ENCODE data around the gene PRDM10.
A peak's percentile ranks its signal among the peaks of the same experiment; 100 is the strongest.

The PRDM10 gene

DNA sequence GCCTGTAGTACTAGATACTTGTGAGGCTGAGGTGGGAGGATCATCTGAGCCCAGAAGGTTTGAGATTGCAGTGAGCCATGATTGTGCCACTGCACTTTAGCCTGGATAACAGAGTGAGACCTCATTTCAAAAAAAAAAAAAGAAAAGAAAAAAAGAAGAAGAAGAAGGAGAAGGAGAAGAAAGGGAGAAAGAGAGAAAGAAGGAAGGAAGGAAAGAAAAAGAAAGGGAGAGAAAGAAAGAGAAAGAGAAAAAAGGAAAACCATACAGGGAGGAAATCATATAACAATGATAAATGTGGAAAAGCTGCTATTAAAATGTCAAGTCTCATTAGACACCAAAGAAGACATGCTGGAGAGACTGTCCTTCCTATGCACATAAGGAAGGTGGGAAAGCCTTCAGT is 5.7 kb upstream of the PRDM10 start:
- no peak for DNase-seq

DNA sequence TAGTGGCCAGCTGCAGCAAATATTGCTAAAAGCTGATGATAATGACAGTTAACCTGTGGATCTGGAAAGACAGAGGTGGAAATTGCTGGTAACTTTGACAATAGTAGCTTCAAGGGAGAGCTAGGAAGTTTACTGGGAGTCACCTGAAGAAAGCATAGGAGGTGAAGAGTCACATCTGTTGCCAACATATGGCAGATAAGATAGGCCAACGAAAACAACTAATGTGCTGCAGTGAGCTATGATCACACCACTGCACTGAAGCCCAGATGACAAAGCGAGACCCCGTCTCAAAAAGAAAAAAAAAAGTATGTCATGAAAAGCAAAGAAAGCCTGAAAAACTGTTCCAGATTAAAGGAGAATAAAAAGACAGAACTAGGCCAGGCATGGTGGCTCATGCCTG is 4.3 kb upstream of the PRDM10 start:
- DNase-seq = no peak

DNA sequence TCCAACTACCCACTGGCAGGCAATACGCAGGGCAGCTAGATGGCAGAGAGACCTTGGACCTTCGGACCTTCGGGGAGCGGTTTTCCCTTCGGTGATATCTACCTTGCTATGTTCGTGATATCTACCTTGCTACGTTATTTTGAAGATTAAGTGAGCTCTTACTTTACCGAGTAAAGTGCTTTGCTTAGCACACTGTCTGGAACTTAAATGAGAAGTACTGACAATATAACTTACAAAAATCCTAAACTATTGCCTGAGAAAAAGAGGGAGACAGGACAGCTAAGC is 1.0 kb upstream of the PRDM10 start:
- DNase-seq = peak in 1 of 2 experiments; percentile 62

DNA sequence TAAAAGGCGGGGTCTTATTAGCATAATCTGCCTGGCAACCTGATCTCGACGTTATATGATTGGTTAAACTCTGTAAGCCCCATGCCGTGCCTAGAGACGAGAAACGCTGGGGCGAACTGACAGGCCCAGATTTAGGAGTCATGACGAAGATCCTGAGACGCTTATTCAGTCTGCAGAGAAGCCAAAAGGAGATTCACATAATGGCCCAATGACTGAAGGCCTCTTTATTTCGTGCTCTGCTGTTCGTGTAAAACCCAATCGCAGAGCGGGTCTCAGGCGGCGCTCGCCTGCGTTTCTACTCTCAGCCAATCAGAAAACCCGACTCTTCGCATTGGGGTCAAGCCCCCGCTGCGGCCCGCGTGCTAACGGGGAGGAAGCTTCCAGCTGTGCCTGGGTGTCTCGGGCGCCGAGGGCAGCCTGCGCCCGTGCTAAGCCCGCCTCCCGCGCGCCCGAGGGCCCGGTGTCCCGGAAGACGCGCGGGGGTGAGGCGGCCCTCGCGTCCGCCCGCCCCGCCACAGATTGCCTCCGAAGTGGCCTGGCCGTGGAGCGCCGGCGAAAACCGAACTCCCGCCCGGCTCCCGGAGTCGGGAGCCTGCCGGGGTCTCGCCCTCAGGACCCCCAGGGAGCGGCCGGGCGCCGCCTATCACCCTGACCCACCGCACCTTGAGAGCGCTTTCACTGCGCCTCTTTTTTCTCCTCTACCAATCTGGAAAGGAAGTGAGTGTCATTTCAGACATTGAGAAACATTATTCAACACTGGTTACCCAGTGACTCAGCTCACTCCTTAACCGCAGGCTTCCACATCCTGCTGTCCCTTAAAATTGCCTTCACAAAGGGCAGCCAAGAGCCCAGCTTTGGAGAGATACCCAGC is 446 bp upstream of the PRDM10 start:
- DNase-seq = peak; percentile 95 to 98

DNA sequence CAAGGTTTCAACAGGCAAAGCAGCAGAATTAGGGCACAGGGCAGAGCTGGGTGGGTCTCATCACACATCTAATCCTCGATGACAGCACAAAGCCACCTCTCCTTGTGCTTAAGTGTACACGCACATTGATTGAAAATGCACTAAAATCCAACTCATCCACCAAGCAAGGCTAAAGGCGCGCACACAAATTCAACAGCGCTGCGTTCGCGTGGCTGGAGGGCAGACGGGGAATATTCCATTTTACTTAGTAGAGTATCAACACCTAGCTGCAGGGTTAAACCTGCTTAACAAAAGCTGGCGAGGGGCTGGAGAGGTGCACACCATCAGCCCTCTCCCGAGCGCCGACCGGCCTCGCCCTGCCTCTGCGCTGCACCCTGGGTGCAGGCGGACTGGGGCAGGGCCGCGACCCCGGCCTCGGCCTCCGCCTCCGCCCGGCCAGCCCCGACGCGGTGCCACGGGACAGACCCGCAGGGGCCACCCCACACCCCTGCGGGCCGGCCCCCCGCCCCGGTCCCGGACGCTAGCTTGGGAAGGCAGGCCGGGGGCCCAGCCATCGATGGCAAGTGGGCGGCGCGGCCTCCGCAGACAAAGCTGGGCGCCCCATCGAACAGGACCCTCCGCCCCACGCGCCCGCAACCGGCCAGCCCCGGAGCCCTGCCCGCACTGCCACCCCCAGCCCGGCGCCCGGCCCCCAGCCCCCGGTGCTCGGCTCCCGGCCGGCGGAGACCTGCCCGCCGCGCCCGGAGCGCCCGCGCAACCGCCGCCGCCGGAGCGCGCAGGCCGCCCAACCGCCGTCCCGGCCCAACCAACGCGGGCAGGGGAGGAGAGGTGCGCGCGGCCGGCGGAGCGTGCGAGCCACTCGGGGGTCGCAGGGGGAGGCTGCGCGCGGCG is 929 bp downstream of the PRDM10 start:
- peak; percentile 3 to 24 for DNase-seq

DNA sequence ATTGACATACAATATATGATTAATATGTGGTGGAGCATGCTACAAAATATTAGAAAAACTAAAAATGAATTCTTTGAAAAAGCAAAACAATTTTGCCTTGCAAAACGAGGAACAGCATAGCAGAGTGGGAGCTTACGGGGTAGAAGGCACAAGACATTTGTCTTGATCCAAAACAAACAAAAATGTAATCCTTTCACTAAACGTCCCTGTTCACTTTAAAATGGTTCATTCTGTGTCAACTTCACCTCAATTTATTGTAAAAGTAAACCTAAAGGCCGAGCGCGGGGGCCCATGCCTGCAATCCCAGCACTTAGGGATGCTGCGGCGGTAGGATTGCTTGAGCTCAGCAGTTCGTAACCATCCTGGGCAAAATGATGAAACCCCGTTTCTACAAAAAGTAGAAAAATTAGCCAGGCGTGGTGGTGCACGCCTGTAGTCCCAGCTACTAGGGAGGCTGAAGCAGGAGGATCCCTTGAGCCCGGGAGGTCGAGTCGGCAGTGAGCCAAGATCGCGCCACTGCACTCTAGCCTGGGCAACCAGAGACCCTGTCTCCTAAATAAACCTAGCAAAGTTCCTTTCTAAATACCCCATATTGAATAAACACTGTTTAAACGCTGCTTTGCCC is 2.0 kb downstream of the PRDM10 start:
- DNase-seq = no peak

DNA sequence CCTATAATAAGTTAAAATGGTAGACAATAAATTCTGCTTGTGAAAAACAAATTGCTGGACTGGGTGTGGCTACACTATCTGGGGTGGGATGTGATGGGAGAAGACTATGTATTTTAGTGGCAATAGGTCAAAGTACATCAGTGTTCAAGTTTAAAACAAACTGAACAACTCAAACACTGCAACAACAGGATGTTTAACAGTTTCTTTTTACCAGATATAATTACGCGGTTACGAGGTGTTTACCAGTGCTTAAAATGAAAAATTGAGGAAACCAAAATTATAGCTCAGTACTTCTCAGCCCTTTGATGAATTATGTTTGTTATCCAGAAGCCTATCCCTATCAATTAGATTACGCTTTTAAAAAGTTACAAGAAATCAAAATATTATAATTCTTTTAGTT is 3.2 kb downstream of the PRDM10 start:
- no peak for DNase-seq

DNA sequence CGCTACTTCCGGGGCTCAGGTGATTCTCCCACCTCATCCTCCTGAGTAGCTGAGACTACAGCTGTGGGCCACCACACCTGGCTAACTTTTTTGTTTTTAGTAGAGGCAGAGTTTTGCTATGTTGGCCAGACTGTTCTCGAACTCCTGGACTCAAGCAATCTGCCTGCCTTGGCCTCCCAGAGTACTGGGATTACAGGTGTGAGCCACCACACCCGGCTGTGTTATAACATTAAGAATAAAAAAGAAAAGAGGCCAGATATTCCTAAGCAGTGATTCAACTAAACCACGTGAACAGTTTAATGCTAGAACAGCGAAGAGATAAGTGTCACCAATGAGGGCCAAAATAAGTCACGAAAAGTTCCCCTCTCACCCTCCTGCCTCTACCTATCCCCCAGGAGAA is 3.7 kb downstream of the PRDM10 start:
- DNase-seq = no peak

- no peak for DNase-seq
Measured at GRCh38 chr11:129998107-129998506, 4.5 kb downstream of the PRDM10 start.

- no peak for DNase-seq
Measured at GRCh38 chr11:129997513-129997912, 5.1 kb downstream of the PRDM10 start.

DNA sequence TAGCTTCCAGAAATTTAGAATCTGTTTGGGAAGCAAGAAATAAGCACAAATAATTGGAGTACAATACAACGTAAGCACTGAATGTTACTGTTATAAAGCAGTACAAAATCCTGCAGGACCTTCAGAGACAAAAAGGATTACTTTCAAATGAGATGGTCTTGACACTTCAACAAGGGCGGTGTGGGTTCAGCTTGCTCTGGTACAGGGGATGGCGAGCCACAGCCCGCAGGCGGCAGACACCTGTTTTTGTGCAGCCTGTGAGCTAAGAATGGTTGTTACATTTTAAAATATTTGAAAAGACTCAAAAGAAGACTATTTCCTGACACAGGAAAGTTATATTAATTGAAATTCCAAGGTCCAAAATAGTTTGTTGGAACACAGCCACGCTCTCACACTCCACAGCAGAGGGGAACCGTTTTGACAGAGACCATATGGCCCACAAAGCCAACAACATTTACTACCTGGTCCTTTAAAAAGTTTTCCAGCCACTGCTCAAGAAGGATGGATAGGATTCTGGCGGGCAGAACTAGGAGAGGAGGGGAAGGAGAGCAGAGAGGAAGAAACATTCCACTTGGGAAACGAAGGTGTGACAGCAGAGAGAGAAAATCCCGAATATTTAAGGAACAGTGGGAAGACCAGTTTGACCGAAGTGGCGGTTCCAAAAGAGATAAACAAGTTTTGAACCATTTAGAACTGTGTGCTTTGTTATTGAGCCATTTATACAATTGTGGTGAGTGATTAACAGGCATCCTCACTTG is 6.3 kb downstream of the PRDM10 start:
- DNase-seq = no peak

- no peak for DNase-seq
Measured at GRCh38 chr11:129995163-129995562, 7.5 kb downstream of the PRDM10 start.

DNA sequence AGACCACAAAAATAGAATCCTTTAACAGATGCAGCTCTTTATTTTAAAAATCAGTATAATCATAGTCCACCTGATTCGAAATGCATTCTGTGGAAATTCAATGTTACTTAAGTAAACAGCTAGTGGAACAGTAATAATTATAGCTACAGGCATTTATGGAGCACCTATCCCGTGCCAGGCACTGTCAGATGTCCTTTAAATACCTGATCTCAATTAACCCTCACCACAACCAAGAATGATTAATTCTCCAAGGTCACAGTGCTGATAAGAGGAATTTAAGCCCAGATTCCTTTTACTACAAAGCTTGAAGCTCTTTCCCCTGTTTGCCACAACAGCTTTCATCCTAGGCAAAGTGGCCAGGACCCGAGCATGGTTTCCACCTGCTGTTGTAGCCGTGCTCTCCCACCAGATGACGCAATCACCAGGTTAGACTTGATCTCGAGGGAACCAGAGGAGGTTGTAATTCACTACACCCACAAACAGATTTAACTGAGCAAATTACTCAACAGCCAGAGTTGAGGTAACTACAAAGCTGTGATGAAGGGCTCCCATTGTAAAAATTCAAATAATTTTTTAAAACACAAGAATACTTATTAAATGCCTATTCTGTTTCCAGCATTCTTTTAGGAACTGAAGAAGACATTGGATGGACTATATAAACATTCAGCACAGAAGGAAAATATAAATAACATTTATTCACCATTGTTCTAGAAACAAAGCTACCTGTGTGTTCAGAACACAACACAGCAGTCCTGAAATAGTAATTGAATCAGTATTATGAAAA is 10.3 kb downstream of the PRDM10 start:
- peak; percentile 81 for DNase-seq

DNA sequence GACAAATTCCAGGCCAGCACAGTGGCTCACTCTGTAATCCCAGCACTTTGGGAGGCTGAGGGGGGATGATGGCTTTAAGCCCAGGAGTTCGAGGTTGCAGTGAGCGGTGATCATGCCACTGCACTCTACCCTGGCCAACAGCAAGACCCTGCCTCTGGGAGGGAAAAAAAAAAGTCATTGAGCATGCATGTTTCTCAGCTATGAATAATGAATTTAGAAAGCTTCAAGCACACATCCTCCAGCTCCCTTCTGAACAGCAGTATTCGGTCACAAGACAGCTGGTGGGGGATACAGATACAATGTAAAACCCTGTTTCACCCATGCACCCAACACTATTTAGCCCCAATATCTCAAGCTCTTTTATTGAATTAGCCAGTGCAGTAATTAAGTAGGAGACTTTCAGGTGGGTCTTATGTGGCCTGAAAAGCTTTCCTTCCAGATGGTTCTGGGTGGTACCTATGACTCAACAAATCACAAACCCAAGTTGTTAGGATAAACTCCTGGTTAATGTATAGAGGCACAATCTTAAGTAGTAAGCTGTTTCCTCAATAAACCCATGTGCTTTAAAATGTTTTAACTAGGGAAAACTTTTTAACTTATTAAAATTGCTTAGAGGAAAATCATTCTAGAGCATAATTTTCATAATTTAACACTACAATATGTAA is 13.4 kb downstream of the PRDM10 start:
- no peak for DNase-seq

DNA sequence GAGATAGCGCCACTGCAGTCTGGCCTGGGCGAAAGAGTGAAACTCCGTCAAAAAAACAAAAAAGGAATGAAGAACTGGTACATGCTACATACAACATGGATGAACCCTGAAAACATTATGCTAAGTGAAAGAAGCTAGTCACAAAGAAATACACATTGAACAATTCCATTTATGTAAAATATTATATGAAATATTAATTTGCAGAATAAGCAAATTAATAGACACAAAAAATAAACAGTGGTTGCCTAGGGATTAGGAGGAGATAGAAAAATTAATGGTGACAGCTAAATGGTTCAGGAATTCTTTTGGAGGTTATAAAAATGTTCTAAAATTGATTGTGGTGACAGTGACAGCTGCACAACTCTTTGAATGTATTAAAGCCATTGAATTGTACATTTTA is 14.7 kb downstream of the PRDM10 start:
- no peak for DNase-seq

GRCh38 chr11:129985823-129986222 is 16.8 kb downstream of the PRDM10 start:
- no peak for DNase-seq

DNA sequence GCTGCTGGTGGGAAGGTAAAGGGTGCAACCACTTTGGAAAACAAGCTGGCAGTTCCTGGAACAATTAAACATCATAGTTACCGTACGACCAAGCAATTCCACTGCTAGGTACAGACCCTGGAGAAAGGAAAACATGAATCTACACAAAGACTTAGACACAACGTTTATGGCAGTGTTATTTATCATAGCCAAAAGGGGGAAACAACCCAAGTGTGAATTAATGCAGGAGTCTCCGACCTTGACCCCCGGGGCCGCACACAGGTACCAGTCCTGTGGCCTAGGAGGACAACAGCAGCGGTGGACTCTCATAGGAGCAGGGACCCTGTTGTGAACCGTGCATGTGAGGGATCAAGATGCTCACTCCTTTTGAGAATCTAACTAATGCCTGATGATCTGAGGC is 22.5 kb downstream of the PRDM10 start:
- no peak for DNase-seq

- no peak for DNase-seq
Measured at GRCh38 chr11:129979046-129979605, 23.5 kb downstream of the PRDM10 start.

GRCh38 chr11:129978447-129978846 is 24.2 kb downstream of the PRDM10 start:
- DNase-seq = no peak

DNA sequence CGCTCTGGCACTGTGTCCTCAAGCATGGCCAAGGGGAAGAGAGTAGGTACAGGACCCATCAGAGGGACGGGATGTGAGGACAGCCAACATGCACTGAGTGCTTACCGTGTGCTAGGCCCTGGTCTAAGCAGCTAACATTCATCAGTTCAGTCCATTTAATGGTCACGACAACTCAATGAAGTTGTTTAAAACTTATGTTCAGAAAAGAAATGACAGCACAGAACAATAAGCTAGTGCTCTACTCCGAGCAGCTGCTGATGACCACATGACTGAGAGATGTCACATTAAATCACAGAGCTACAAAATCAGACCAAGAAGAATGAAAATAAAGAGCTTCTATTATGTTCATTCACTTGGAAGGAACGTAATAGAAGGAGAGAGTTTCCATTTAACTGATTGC is 26.3 kb downstream of the PRDM10 start:
- DNase-seq = no peak

GRCh38 chr11:129975543-129975942 is 27.1 kb downstream of the PRDM10 start:
- no peak for DNase-seq

Measured in SHP77 (cell line).